ENCODE measurements around the gene PRSS21.
A peak's percentile ranks its signal among the peaks of the same experiment; 100 is the strongest.

The PRSS21 gene

GRCh38 chr16:2775765-2776499 lies 41.1 kb upstream of the PRSS21 start:
- H3K27me3 ChIP-seq (ENCODE audit: insufficient read depth, low read length, poor library complexity), result no peaks in the 10 kb centered on the region
- H3K9ac ChIP-seq (ENCODE audit: low read length), result peak overlapping the region; percentile 84
- peaks cover 17% of the 10 kb centered on the region for H3K79me2 ChIP-seq (ENCODE audit: control insufficient read depth, insufficient read depth, low read length)
- no peak overlapping the region for H4K8ac ChIP-seq (ENCODE audit: low read depth, low read length)
- H3K23ac ChIP-seq (ENCODE audit: low read length), result peak overlapping the region; percentile 66
- H3K18ac ChIP-seq (ENCODE audit: low read length), result no peak overlapping the region
- H2BK5ac ChIP-seq (ENCODE audit: low read length), result no peak overlapping the region
- H3K79me1 ChIP-seq (ENCODE audit: low read length), result peaks cover 11% of the 10 kb centered on the region
- no peak overlapping the region for H4K5ac ChIP-seq (ENCODE audit: low read length)
- H2AK5ac ChIP-seq (ENCODE audit: low read length), result no peak overlapping the region
- H2BK15ac ChIP-seq (replicated peaks; ENCODE audit: low read depth), result no peak overlapping the region
- H3K56ac ChIP-seq (ENCODE audit: low read length), result peak overlapping the region; percentile 94
- peaks cover 4% of the 10 kb centered on the region for H3K4me1 ChIP-seq (ENCODE audit: control insufficient read depth, low read depth, low read length)
- H3K36me3 ChIP-seq (ENCODE audit: control insufficient read depth, insufficient read depth, low read length), result peaks cover 10% of the 10 kb centered on the region
- peak overlapping the region; percentile 74 for H3K4me3 ChIP-seq (ENCODE audit: low read length)
- peak overlapping the region; percentile 64 for H3K4me2 ChIP-seq (ENCODE audit: low read length)
- no peak overlapping the region for H3K4ac ChIP-seq (ENCODE audit: low read depth, low read length)
- H3K27ac ChIP-seq (ENCODE audit: low read depth, low read length), result no peak overlapping the region
- no peak for DNase-seq
- WGBS (ENCODE audit: extremely low coverage, insufficient coverage, low lambda C conversion rate), result no CpG with 5 or more reads among the region's 11 CpGs
- no peak overlapping the region for H2BK120ac ChIP-seq (ENCODE audit: low read depth, low read length)

DNA sequence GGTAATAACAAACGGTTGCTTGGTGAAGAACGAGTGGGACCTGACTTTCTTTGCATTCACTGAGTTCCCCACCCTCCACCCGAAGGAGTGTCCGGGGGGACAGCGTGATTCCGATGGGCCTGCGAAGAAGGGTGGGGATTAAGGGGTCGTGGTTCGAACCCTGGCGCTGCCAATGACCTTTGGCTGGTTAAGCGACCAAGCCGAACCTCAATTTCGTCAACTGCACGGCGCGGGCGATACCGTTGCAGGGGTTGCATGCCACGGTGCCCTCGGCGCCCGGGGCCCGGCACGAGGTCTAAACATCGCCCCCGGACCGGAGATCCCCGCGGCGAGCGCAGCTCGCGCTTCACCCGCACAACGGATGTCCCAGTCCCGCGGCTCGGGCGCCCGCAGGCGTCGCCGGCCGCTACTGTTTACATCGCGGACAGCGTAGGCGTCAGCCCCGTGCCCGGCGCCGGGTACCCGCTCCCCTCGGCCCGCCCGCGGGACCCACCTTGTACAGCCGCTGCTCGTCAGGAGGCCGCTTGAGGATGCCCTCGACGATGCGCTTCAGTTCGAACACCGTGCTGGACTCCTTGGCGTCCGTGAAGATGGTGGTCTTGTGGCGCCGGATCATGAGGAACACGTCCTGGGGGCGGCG lies 40.4 kb upstream of the PRSS21 start:
- Histone ChIP-seq H3K27me3 (ENCODE audit: insufficient read depth, low read length, poor library complexity) (no peaks in the 10 kb centered on the region), H3K4me2 (ENCODE audit: low read length) (peak overlapping the region; percentile 64), H4K8ac (ENCODE audit: low read depth, low read length) (peak overlapping the region; percentile 29), H2BK5ac (ENCODE audit: low read length) (no peak overlapping the region), H2BK120ac (ENCODE audit: low read depth, low read length) (no peak overlapping the region), H3K79me1 (ENCODE audit: low read length) (peaks cover 11% of the 10 kb centered on the region), H3K4ac (ENCODE audit: low read depth, low read length) (peak overlapping the region; percentile 77), H3K56ac (ENCODE audit: low read length) (peak overlapping the region; percentile 94), H3K4me3 (ENCODE audit: low read length) (peak overlapping the region; percentile 74), H3K79me2 (ENCODE audit: control insufficient read depth, insufficient read depth, low read length) (peaks cover 17% of the 10 kb centered on the region), H3K18ac (ENCODE audit: low read length) (peak overlapping the region; percentile 75), H2BK15ac (replicated peaks; ENCODE audit: low read depth) (no peak overlapping the region), H3K23ac (ENCODE audit: low read length) (peak overlapping the region; percentile 66), H4K5ac (ENCODE audit: low read length) (no peak overlapping the region), H3K27ac (ENCODE audit: low read depth, low read length) (no peak overlapping the region), H3K36me3 (ENCODE audit: control insufficient read depth, insufficient read depth, low read length) (peaks cover 3% of the 10 kb centered on the region), H3K9ac (ENCODE audit: low read length) (peak overlapping the region; percentile 84), H3K4me1 (ENCODE audit: control insufficient read depth, low read depth, low read length) (peaks cover 4% of the 10 kb centered on the region), H2AK5ac (ENCODE audit: low read length) (no peak overlapping the region)
- peak; percentile 34 for DNase-seq
- no CpG with 5 or more reads among the region's 72 CpGs for WGBS (ENCODE audit: extremely low coverage, insufficient coverage, low lambda C conversion rate)

GRCh38 chr16:2777231-2777902 lies 39.7 kb upstream of the PRSS21 start, which contains the start of gene ELOB:
ELOB (minus strand) TSS chr16:2777280; CDS start chr16:2777239, 41 bp downstream.
- H3K9ac ChIP-seq (ENCODE audit: low read length), result peak within 1 kb of the TSS; percentile 99
- peaks cover 4% of the 10 kb centered on the region for H3K4me1 ChIP-seq (ENCODE audit: control insufficient read depth, low read depth, low read length)
- H3K36me3 ChIP-seq (ENCODE audit: control insufficient read depth, insufficient read depth, low read length), result peaks cover 1% of the 10 kb centered on the region
- peaks cover 11% of the 10 kb centered on the region for H3K79me1 ChIP-seq (ENCODE audit: low read length)
- peak within 1 kb of the TSS; percentile 83 for H3K4ac ChIP-seq (ENCODE audit: low read depth, low read length)
- no peaks in the 10 kb centered on the region for H3K27me3 ChIP-seq (ENCODE audit: insufficient read depth, low read length, poor library complexity)
- H2BK120ac ChIP-seq (ENCODE audit: low read depth, low read length), result peak within 1 kb of the TSS; percentile 8
- no peak within 1 kb of the TSS for H2BK15ac ChIP-seq (replicated peaks; ENCODE audit: low read depth)
- H4K5ac ChIP-seq (ENCODE audit: low read length), result peak within 1 kb of the TSS; percentile 7
- peak within 1 kb of the TSS; percentile 100 for H3K56ac ChIP-seq (ENCODE audit: low read length)
- H2BK5ac ChIP-seq (ENCODE audit: low read length), result peak within 1 kb of the TSS; percentile 96
- H2AK5ac ChIP-seq (ENCODE audit: low read length), result peak within 1 kb of the TSS; percentile 95
- H3K4me2 ChIP-seq (ENCODE audit: low read length), result peak within 1 kb of the TSS; percentile 91
- peak within 1 kb of the TSS; percentile 98 for H3K4me3 ChIP-seq (ENCODE audit: low read length)
- H3K23ac ChIP-seq (ENCODE audit: low read length), result peak within 1 kb of the TSS; percentile 100
- DNase-seq, result peak; percentile 90
- peaks cover 17% of the 10 kb centered on the region for H3K79me2 ChIP-seq (ENCODE audit: control insufficient read depth, insufficient read depth, low read length)
- peak within 1 kb of the TSS; percentile 97 for H3K18ac ChIP-seq (ENCODE audit: low read length)
- no CpG with 5 or more reads among the region's 70 CpGs for WGBS (ENCODE audit: extremely low coverage, insufficient coverage, low lambda C conversion rate)
- peak within 1 kb of the TSS; percentile 93 for H3K27ac ChIP-seq (ENCODE audit: low read depth, low read length)
- peak within 1 kb of the TSS; percentile 98 for H4K8ac ChIP-seq (ENCODE audit: low read depth, low read length)

GRCh38 chr16:2777903-2778629 lies 39.0 kb upstream of the PRSS21 start:
- peak overlapping the region; percentile 99 for H3K9ac ChIP-seq (ENCODE audit: low read length)
- peak overlapping the region; percentile 93 for H3K27ac ChIP-seq (ENCODE audit: low read depth, low read length)
- peaks cover 4% of the 10 kb centered on the region for H3K4me1 ChIP-seq (ENCODE audit: control insufficient read depth, low read depth, low read length)
- no peaks in the 10 kb centered on the region for H3K27me3 ChIP-seq (ENCODE audit: insufficient read depth, low read length, poor library complexity)
- H2BK5ac ChIP-seq (ENCODE audit: low read length), result peak overlapping the region; percentile 96
- peak; percentile 79 for DNase-seq
- H3K18ac ChIP-seq (ENCODE audit: low read length), result peak overlapping the region; percentile 97
- H3K4me3 ChIP-seq (ENCODE audit: low read length), result peak overlapping the region; percentile 98
- peak overlapping the region; percentile 8 for H2BK120ac ChIP-seq (ENCODE audit: low read depth, low read length)
- no peaks in the 10 kb centered on the region for H3K36me3 ChIP-seq (ENCODE audit: control insufficient read depth, insufficient read depth, low read length)
- H3K79me1 ChIP-seq (ENCODE audit: low read length), result peaks cover 11% of the 10 kb centered on the region
- H3K4me2 ChIP-seq (ENCODE audit: low read length), result peak overlapping the region; percentile 91
- H4K8ac ChIP-seq (ENCODE audit: low read depth, low read length), result no peak overlapping the region
- H3K79me2 ChIP-seq (ENCODE audit: control insufficient read depth, insufficient read depth, low read length), result peaks cover 17% of the 10 kb centered on the region
- H3K4ac ChIP-seq (ENCODE audit: low read depth, low read length), result peak overlapping the region; percentile 83
- WGBS (ENCODE audit: extremely low coverage, insufficient coverage, low lambda C conversion rate), result no CpG with 5 or more reads among the region's 27 CpGs
- peak overlapping the region; percentile 100 for H3K23ac ChIP-seq (ENCODE audit: low read length)
- no peak overlapping the region for H2BK15ac ChIP-seq (replicated peaks; ENCODE audit: low read depth)
- H3K56ac ChIP-seq (ENCODE audit: low read length), result peak overlapping the region; percentile 100
- H2AK5ac ChIP-seq (ENCODE audit: low read length), result peak overlapping the region; percentile 84
- peak overlapping the region; percentile 7 for H4K5ac ChIP-seq (ENCODE audit: low read length)

DNA sequence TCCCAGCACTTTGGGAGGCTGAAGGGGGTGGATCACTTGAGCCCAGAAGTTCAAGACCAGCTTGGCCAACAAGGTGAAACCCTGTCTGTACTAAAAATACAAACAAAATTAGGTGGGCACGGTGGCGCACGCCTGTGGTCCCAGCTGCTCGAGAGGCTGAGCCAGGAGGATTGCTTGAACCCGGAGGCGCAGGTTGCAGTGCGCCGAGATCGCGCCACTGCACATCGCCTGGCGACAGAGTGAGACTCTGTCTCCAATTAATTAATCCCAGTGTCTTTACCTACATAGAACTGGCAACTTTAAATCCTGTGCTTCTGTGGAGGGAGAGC lies 38.4 kb upstream of the PRSS21 start:
- peak overlapping the region; percentile 99 for H3K9ac ChIP-seq (ENCODE audit: low read length)
- H3K4me3 ChIP-seq (ENCODE audit: low read length), result no peak overlapping the region
- no peaks in the 10 kb centered on the region for H3K27me3 ChIP-seq (ENCODE audit: insufficient read depth, low read length, poor library complexity)
- H2AK5ac ChIP-seq (ENCODE audit: low read length), result no peak overlapping the region
- H4K8ac ChIP-seq (ENCODE audit: low read depth, low read length), result no peak overlapping the region
- no peak overlapping the region for H3K4me2 ChIP-seq (ENCODE audit: low read length)
- no peak for DNase-seq
- H3K27ac ChIP-seq (ENCODE audit: low read depth, low read length), result no peak overlapping the region
- no peak overlapping the region for H2BK5ac ChIP-seq (ENCODE audit: low read length)
- no peaks in the 10 kb centered on the region for H3K36me3 ChIP-seq (ENCODE audit: control insufficient read depth, insufficient read depth, low read length)
- H2BK15ac ChIP-seq (replicated peaks; ENCODE audit: low read depth), result no peak overlapping the region
- H3K18ac ChIP-seq (ENCODE audit: low read length), result no peak overlapping the region
- H3K4ac ChIP-seq (ENCODE audit: low read depth, low read length), result no peak overlapping the region
- no CpG with 5 or more reads among the region's 12 CpGs for WGBS (ENCODE audit: extremely low coverage, insufficient coverage, low lambda C conversion rate)
- H3K23ac ChIP-seq (ENCODE audit: low read length), result no peak overlapping the region
- peaks cover 11% of the 10 kb centered on the region for H3K79me1 ChIP-seq (ENCODE audit: low read length)
- peaks cover 17% of the 10 kb centered on the region for H3K79me2 ChIP-seq (ENCODE audit: control insufficient read depth, insufficient read depth, low read length)
- no peak overlapping the region for H2BK120ac ChIP-seq (ENCODE audit: low read depth, low read length)
- peaks cover 4% of the 10 kb centered on the region for H3K4me1 ChIP-seq (ENCODE audit: control insufficient read depth, low read depth, low read length)
- no peak overlapping the region for H4K5ac ChIP-seq (ENCODE audit: low read length)
- peak overlapping the region; percentile 100 for H3K56ac ChIP-seq (ENCODE audit: low read length)
